GM12875 (cell line): ENCODE results near the gene MLN.
"Not testable (repeated sequence)": the region's sequence is repeated elsewhere in the genome, so short reads cannot be mapped to it uniquely, and the experiment has no call there.

ENCODE experiments used
- H3K4me3 ChIP-seq: one replicate; pipeline ENCODE4 v1.5.1; 2011; ENCODE audit warnings: low read depth, low read length, control low read depth
- TF ChIP-seq, protein P1 (sequence below): IDR thresholded peaks from 2 replicates; pipeline ENCODE4 v1.5.1; 2011; ENCODE audit warnings: low read depth, mild to moderate bottlenecking, control low read depth, inconsistent platforms, low read length, moderate library complexity, borderline replicate concordance; ENCODE audit not compliant: insufficient read depth

The MLN gene

DNA sequence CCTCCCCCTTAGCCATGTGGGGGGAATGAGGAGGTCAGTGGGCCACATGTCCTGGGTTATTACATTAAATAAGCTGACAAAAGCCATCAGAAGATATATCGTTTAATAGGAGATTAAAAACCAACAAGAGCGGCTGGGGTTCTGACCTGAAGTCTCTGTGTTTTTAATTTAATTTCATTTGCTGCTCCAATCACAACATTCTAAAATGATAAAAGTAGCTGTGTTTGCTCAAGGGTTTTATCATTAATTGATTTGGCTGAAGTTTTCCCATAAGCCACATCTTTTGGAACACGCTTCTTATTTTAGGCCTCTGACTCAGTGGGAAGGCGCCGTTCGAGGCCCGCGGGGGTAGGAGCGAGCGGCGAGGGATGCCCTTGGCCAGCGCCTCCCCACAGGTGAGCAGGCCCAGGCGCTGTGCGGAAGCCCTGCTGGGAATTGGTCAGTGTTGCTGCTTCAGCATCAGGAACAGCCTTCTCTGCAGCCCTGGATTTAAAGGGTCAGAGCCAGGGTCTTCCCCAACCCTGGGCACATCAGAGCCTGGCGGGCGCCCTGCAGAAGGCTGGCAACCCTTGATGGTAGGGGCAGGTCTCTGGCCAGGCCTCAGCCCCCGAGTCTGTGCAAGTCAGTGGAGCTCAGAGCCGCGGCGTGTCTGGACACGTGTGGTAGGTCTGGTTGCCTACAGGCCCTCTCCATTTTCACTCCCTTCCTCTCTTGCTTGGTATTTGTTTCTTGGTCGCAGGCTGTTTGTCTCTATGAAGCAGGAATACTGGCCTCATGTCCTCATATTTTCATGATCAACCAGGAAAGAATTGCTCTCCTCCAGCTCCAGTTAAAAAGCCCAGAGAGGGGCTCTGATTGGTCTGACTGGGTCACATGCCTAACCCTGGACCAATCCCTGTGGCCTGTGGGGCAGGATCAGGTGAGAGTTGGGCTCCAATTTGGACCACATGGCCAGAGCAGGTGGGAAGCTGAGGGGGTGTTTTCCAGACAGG is 30.9 kb upstream of the MLN start:
- H3K4me3 ChIP-seq = no peak overlapping the region
- TF ChIP-seq, protein P1, sequence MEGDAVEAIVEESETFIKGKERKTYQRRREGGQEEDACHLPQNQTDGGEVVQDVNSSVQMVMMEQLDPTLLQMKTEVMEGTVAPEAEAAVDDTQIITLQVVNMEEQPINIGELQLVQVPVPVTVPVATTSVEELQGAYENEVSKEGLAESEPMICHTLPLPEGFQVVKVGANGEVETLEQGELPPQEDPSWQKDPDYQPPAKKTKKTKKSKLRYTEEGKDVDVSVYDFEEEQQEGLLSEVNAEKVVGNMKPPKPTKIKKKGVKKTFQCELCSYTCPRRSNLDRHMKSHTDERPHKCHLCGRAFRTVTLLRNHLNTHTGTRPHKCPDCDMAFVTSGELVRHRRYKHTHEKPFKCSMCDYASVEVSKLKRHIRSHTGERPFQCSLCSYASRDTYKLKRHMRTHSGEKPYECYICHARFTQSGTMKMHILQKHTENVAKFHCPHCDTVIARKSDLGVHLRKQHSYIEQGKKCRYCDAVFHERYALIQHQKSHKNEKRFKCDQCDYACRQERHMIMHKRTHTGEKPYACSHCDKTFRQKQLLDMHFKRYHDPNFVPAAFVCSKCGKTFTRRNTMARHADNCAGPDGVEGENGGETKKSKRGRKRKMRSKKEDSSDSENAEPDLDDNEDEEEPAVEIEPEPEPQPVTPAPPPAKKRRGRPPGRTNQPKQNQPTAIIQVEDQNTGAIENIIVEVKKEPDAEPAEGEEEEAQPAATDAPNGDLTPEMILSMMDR = no peak

DNA sequence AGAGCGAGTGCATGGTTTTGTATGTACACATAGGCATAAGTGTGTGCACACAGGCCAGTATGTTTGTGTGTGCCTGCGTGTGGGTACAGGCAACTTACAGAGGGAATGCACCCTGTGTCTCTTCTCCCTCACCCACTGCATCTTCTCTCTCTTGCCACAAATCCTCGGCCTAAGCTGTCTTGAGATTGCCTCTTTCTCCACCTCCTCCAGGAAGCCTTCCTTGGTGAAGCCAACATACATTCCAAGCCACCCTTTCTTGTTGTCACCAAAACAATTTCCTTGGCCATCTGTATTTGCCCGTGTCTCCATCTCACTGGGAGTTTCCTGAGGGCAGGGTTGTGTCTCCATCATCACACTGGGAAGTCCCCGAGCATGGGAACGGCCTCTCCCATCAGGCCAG is 29.8 kb upstream of the MLN start:
- H3K4me3 ChIP-seq = no peak overlapping the region
- TF ChIP-seq, protein P1 = no peak

DNA sequence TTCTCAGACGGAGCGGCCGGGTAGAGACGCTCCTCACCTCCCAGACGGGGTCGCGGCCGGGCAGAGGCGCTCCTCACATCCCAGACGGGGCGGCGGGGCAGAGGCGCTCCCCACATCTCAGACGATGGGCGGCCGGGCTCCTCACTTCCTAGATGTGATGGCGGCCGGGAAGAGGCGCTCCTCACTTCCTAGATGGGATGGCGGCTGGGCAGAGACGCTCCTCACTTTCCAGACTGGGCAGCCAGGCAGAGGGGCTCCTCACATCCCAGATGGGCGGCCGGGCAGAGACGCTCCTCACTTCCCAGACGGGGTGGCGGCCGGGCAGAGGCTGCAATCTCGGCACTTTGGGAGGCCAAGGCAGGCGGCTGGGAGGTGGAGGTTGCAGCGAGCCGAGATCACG is 29.0 kb upstream of the MLN start:
- not testable (repeated sequence) for H3K4me3 ChIP-seq

DNA sequence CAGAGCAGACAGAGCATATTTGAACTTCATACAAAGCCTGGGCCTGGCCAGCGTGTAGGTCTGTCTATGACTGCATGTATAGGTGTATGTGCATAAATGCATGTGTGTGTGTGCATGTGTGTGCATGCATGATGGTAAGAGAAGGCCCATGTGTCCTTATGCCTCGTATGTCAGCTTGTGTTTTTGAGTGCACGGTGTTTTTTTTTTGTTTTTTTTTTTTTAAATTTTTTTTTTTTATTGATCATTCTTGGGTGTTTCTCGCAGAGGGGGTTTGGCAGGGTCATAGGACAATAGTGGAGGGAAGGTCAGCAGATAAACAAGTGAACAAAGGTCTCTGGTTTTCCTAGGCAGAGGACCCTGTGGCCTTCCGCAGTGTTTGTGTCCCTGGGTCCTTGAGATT is 27.9 kb upstream of the MLN start:
- not testable (repeated sequence) for H3K4me3 ChIP-seq

DNA sequence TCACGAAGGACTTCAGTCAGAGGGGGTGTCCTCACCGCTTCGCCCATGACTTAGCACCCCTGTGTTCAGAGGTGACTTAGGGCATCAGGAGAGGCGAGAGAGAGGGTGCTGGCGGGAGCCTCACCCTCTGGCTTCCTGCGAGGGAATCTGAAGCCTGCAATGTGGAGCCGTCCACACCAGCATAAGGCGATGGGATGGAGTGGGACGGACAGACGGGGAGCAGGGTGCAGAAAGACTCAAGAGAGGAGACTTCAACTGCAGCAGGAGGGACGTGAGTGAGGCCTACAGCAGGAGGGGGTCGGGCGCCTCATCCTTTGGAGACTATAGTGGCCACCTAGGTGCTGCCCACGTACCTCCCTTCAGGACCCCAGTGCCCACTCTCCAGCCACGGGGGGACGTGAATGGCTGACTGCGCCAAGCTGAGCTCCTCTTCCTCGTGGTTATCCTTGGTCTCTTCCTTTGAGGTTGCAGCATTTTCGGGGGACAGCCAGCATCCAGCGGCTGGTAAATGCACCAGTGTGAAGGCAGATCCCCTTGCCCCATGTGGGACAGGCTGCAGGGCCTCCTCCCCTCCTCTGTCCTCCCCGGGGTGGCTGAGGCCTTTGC is 26.9 kb upstream of the MLN start:
- TF ChIP-seq, protein P1 = no peak

DNA sequence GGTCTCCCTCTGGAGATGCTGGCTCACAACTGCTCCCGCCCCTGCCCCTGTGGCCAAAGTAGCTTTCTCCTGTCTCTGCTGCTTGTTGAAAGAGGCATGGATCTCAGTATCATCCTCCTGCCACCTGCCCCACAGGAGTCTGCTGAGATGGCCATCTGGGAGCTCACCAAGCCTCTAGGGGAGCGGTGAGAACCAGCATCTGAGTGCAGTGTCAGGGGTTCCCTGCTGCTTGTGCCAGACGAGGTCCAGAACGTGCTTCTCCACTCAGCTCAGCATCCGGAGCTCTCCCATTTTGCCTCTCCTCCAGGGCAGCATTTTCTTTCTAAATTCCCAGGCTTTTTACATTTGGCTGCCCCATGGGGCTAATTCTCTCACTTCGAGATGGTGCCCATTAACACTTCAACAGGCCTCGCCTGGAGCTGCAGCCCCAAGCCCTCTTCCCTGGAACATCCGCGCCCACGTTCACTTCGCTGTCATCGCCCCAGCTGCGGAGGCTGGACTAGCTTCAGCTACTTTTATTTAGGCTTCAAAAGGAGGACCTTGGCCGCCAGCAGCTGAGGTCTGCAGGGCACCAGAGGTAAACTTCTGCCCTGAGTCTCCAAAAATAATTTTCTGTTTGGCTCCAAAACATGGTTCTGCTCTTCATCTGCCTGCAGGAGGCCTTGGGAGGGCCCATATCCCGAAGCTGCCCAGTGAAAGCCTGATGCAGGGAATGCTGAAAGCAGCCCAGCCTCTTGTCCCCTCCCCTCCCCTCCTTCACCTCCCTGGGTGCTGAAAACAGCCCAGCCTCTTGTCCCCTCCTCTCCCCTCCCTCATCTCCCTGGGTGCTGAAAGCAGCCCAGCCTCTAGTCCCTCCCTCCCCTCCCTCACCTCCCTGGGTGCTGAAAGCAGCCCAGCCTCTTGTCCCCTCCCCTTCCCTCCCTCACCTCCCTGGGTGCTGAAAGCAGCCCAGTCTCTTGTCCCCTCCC is 25.2 kb upstream of the MLN start:
- TF ChIP-seq, protein P1 = no peak
- no peak overlapping the region for H3K4me3 ChIP-seq

More for the DNA sequence above, 26.9 kb upstream of the MLN start:
- no peak overlapping the region for H3K4me3 ChIP-seq

DNA sequence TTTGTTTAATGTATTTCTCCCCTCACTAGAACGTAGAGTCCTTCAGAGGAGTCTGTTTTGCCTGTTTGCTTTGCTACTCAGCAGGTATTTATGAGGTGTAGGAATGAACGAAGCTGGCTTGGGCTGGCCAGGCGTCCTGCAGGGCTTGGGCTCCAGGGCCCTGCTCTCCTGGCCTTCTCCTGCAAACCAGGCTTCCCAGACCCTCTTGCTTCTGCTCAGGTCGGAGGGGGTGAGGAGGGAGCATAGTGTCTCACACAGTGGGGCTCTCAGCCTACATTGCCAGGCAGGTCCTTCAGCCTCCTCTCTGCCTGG is 24.6 kb upstream of the MLN start:
- TF ChIP-seq, protein P1 = no peak
- no peak overlapping the region for H3K4me3 ChIP-seq
